SK-N-SH (cell line): ENCODE results near the gene GRP. TPM values are rescaled to one million over a fixed set of nuclear protein-coding genes. Genes with fewer than 3 reads are reported as not detected.
A peak's percentile ranks its signal among the peaks of the same experiment; 100 is the strongest.

ENCODE experiments used
- CTCF ChIA-PET: fragments of 300-600, 350-600 bp; formaldehyde crosslinking; extraction: SDS; loops from one replicate; lab custom pipeline; 2021; lab: Yijun Ruan, JAX
- POLR2A ChIA-PET: fragments of 350-600 bp; sonication (Branson Sonifier 250); formaldehyde crosslinking; extraction: SDS; loops from one replicate; lab custom pipeline; 2020; ENCODE audit warnings: antibody characterized with exemption, inconsistent platforms; lab: Yijun Ruan, JAX
- DNase-seq: peaks from one replicate; pipeline ENCODE4 v3.0.0; 2012
- H2AFZ ChIP-seq: fragments of 200-600 bp; sonication (generic); 2 replicates; pipeline ENCODE4 v1.8.1; 2016; ENCODE audit warnings: antibody characterized with exemption, mild to moderate bottlenecking, low read depth
- H3F3A ChIP-seq: fragments of 200-600 bp; sonication (generic); replicated peaks from 2 replicates; pipeline ENCODE3; 2016; ENCODE audit warnings: antibody characterized with exemption, mild to moderate bottlenecking; ENCODE audit not compliant: insufficient read depth
- H3K27ac ChIP-seq, 2 experiments: fragments of 200-500 bp in 1 of 2; fragments of 200-600 bp in 1 of 2; sonication (Bioruptor generic) in 1 of 2; sonication (generic), shearing (Covaris generic) in 1 of 2; 2 replicates each; pipeline versions ENCODE4 v1.5.1 to v1.6.1; 2014 to 2016; ENCODE audit warnings: low read depth in 2 of 2, inconsistent platforms in 1 of 2, low read length in 1 of 2, mild to moderate bottlenecking in 1 of 2, mixed read lengths in 1 of 2
- H3K27me3 ChIP-seq: fragments of 200-600 bp; sonication (generic), shearing (Covaris generic); 2 replicates; pipeline ENCODE4 v1.6.1; 2016; ENCODE audit warnings: mixed run types; ENCODE audit not compliant: insufficient read depth
- H3K36me3 ChIP-seq, 2 experiments: fragments of 200-500 bp in 1 of 2; fragments of 200-600 bp in 1 of 2; sonication (Bioruptor generic) in 1 of 2; sonication (generic) in 1 of 2; replicated peaks in 1 of 2; 2 replicates each; pipeline versions ENCODE3 to v1.5.1; 2014 to 2016; ENCODE audit warnings: low read length in 1 of 2, mild to moderate bottlenecking in 1 of 2; ENCODE audit not compliant: insufficient read depth in 2 of 2, control insufficient read depth in 1 of 2
- H3K4me1 ChIP-seq, 2 experiments: fragments of 200-500 bp in 1 of 2; fragments of 200-600 bp in 1 of 2; sonication (Bioruptor generic) in 1 of 2; sonication (generic), shearing (Covaris generic) in 1 of 2; 2 replicates each; pipeline versions ENCODE4 v1.5.1 to v1.6.1; 2014 to 2016; ENCODE audit warnings: low read depth in 1 of 2, low read length in 1 of 2, mixed run types in 1 of 2; ENCODE audit not compliant: insufficient read depth in 2 of 2, control insufficient read depth in 1 of 2
- H3K4me2 ChIP-seq: fragments of 200-600 bp; sonication (generic), shearing (Covaris generic); 2 replicates; pipeline ENCODE4 v1.6.1; 2017; ENCODE audit warnings: mixed run types
- H3K4me3 ChIP-seq, 2 experiments: fragments of 200-500 bp in 1 of 2; fragments of 200-600 bp in 1 of 2; sonication (Bioruptor generic) in 1 of 2; sonication (generic), shearing (Covaris generic) in 1 of 2; 2 replicates each; pipeline versions ENCODE4 v1.5.1 to v1.8.1; 2014 to 2016; ENCODE audit warnings: low read depth in 2 of 2, inconsistent platforms in 1 of 2, low read length in 1 of 2, mild to moderate bottlenecking in 1 of 2, mixed read lengths in 1 of 2, moderate library complexity in 1 of 2
- H3K79me2 ChIP-seq: fragments of 200-600 bp; sonication (generic); 2 replicates; pipeline ENCODE4 v1.8.1; 2017; ENCODE audit warnings: mild to moderate bottlenecking; ENCODE audit not compliant: insufficient read depth
- H3K9ac ChIP-seq: fragments of 200-600 bp; sonication (generic); 2 replicates; pipeline ENCODE4 v1.6.1; 2017; ENCODE audit warnings: mixed run types
- H3K9me2 ChIP-seq: fragments of 200-600 bp; sonication (generic); 2 replicates; pipeline ENCODE4 v1.6.1; 2017; ENCODE audit warnings: mixed run types
- H3K9me3 ChIP-seq: fragments of 200-600 bp; sonication (generic); 2 replicates; pipeline ENCODE4 v1.6.1; 2017; ENCODE audit warnings: mixed run types, mild to moderate bottlenecking, moderate library complexity
- H4K20me1 ChIP-seq: fragments of 200-600 bp; sonication (generic); 2 replicates; pipeline ENCODE4 v1.6.1; 2017; ENCODE audit warnings: mild to moderate bottlenecking, mixed run types; ENCODE audit not compliant: insufficient read depth
- CHD2 ChIP-seq: fragments of 150-350 bp; IDR thresholded peaks from 2 replicates; pipeline ENCODE4 v1.6.1; 2018; ENCODE audit warnings: low read length; ENCODE audit not compliant: partially characterized antibody
- CTCF ChIP-seq: fragments of 200-600 bp; sonication (generic); IDR thresholded peaks from 2 replicates; pipeline ENCODE4 v1.6.1; 2017; ENCODE audit warnings: antibody characterized with exemption, mild to moderate bottlenecking, moderate library complexity
- ELF1 ChIP-seq: IDR thresholded peaks from 2 replicates; pipeline ENCODE4 v1.4.0; 2012
- EZH2phosphoT487 ChIP-seq: fragments of 200-600 bp; sonication (generic); IDR thresholded peaks from 2 replicates; pipeline ENCODE4 v1.6.1; 2017; ENCODE audit warnings: low read depth, mixed run types, mild to moderate bottlenecking, antibody characterized with exemption, moderate library complexity, borderline replicate concordance
- FOSL2 ChIP-seq: IDR thresholded peaks from 2 replicates; pipeline ENCODE4 v1.4.0; 2012; ENCODE audit warnings: low read depth, mild to moderate bottlenecking, moderate library complexity, borderline replicate concordance
- GABPA ChIP-seq: IDR thresholded peaks from 2 replicates; pipeline ENCODE4 v1.4.0; 2012; ENCODE audit warnings: low read depth, mild to moderate bottlenecking
- GATA2 ChIP-seq: sonication (generic); formaldehyde crosslinking; IDR thresholded peaks from 2 replicates; pipeline ENCODE4 v1.5.0; 2020; ENCODE audit warnings: mild to moderate bottlenecking, missing genetic modification reagents
- MAX ChIP-seq: IDR thresholded peaks from 2 replicates; pipeline ENCODE4 v1.4.0; 2012; ENCODE audit warnings: low read depth
- MEF2A ChIP-seq: IDR thresholded peaks from 2 replicates; pipeline ENCODE4 v1.4.0; 2012; ENCODE audit warnings: low read depth, borderline replicate concordance
- NFIC ChIP-seq: IDR thresholded peaks from 2 replicates; pipeline ENCODE4 v1.4.0; 2012; ENCODE audit warnings: borderline replicate concordance
- NRF1 ChIP-seq: IDR thresholded peaks from 2 replicates; pipeline ENCODE4 v1.6.1; 2012; ENCODE audit warnings: low read depth, mild to moderate bottlenecking, low read length
- RAD21 ChIP-seq: IDR thresholded peaks from 2 replicates; pipeline ENCODE4 v1.6.1; 2012; ENCODE audit warnings: mild to moderate bottlenecking, low read length
- RFX5 ChIP-seq: IDR thresholded peaks from 2 replicates; pipeline ENCODE4 v1.6.1; 2012; ENCODE audit warnings: mild to moderate bottlenecking, improper control_type of control experiment, low read length
- SMC3 ChIP-seq: IDR thresholded peaks from 2 replicates; pipeline ENCODE4 v1.6.1; 2012; ENCODE audit warnings: low read depth, low read length, improper control_type of control experiment
- TAF1 ChIP-seq: IDR thresholded peaks from 2 replicates; pipeline ENCODE4 v1.6.1; 2012; ENCODE audit warnings: low read depth, mild to moderate bottlenecking, low read length, moderate library complexity, borderline replicate concordance
- TCF12 ChIP-seq: IDR thresholded peaks from 2 replicates; pipeline ENCODE4 v1.4.0; 2012
- TEAD4 ChIP-seq: IDR thresholded peaks from 2 replicates; pipeline ENCODE4 v1.4.0; 2012; ENCODE audit warnings: mild to moderate bottlenecking, borderline replicate concordance; ENCODE audit not compliant: insufficient read depth
- USF1 ChIP-seq: IDR thresholded peaks from 2 replicates; pipeline ENCODE4 v1.4.0; 2012; ENCODE audit warnings: low read depth, borderline replicate concordance
- WGBS: methylation state at CpG from one replicate; pipeline ENCODE4 v1.1.6; 2017; ENCODE audit warnings: low lambda C conversion rate; 5-methylcytosine and 5-hydroxymethylcytosine counted together
- polyA plus RNA-seq, 3 experiments: library from polyadenylated mRNA; depleted of rRNA; stranded (reverse); fragments of >200 nt; gene quantifications; 2 replicates each; pipeline ENCODE4 v1.2.3, GENCODE V29; 2012

GRP gene
- polyA plus RNA-seq, 1 of the 3 experiments (the other 2 are of a cell fraction): 2.8 TPM

GRCh38 chr18:59265246-59265973 is 45.5 kb downstream of the GRP start:
- Histone ChIP-seq H3K9me3 (no peaks in the 10 kb centered on the region), H3K36me3 (no peaks in the 10 kb centered on the region), H3K79me2 (no peaks in the 10 kb centered on the region), H4K20me1 (no peaks in the 10 kb centered on the region), H3K9ac (no peak overlapping the region), H3K4me2 (peak overlapping the region; percentile 57; the same call in 1 of the 2 replicates), H3F3A (peaks cover 3% of the 10 kb centered on the region), H3K9me2 (no peaks in the 10 kb centered on the region), H2AFZ (no peak overlapping the region), H3K27me3 (peaks cover 79% of the 10 kb centered on the region), H3K27ac (no peak overlapping the region), H3K4me3 (peak overlapping the region in 1 of 2 experiments; percentile 31; a peak in 1 of 4 replicates), H3K4me1 (peaks cover 2 to 4% of the 10 kb centered on the region in 2 experiments; a peak in 2 of 4 replicates)
- POLR2A ChIA-PET: no interaction called here
- no peak for TF ChIP-seq TCF12
- no peak for TF ChIP-seq SMC3
- no peak for TF ChIP-seq CHD2
- no peak for TF ChIP-seq GABPA
- TF ChIP-seq ELF1: no peak
- TF ChIP-seq RFX5: no peak
- no peak for TF ChIP-seq USF1
- TF ChIP-seq FOSL2: no peak
- no peak for TF ChIP-seq TAF1
- no peak for TF ChIP-seq TEAD4
- no peak for TF ChIP-seq MEF2A
- TF ChIP-seq GATA2 (CRISPR knock-in tag): no peak
- no peak for TF ChIP-seq NFIC
- TF ChIP-seq NRF1: no peak
- TF ChIP-seq RAD21: no peak
- no peak for TF ChIP-seq MAX
- TF ChIP-seq EZH2phosphoT487: no peak
- TF ChIP-seq CTCF: no peak
- CTCF ChIA-PET: interaction anchor here (1.8 to 8.4 kb wide), 3 partner anchors 16 to 137 kb away, joined by 8 to 92 read pairs (median 16); no protein-coding TSS in a partner anchor
- DNase-seq: peak; percentile 66
- 11% methylated on average over 30 of the region's 38 CpGs for WGBS
